Hematopoietic multipotent progenitor cell (in vitro differentiated cells): ENCODE results near the gene STIM2. TPM values are rescaled to one million over a fixed set of nuclear protein-coding genes. Genes with fewer than 3 reads are reported as not detected.

Source experiments
- DNase-seq, 3 donors: peaks; one replicate each; pipeline ENCODE4 v3.0.0-alpha.2; 2011 to 2015; ENCODE audit warnings: low read depth in 2 of 3, low spot score in 2 of 3
- total RNA-seq: library from RNA; depleted of rRNA; stranded (reverse); fragments of >200 nt; gene quantifications from one replicate; pipeline ENCODE4 v1.2.3, GENCODE V29; 2012

Gene STIM2
- total RNA-seq, 1 donor, result 17.8 TPM

GRCh38 chr4:26836539-26836938 lies 24.1 kb upstream of the STIM2 start:
- no peak for DNase-seq

GRCh38 chr4:26837993-26838842 lies 22.4 kb upstream of the STIM2 start:
- peak in 1 of 3 donors; percentile 42 for DNase-seq

GRCh38 chr4:26839016-26839415 lies 21.6 kb upstream of the STIM2 start:
- no peak for DNase-seq

GRCh38 chr4:26839534-26839951 lies 21.1 kb upstream of the STIM2 start:
- no peak for DNase-seq

GRCh38 chr4:26840786-26841185 lies 19.9 kb upstream of the STIM2 start:
- DNase-seq, result no peak

- no peak for DNase-seq
Measured at GRCh38 chr4:26842911-26843310, 17.7 kb upstream of the STIM2 start.

- no peak for DNase-seq
Measured at GRCh38 chr4:26850528-26850927, 10.1 kb upstream of the STIM2 start.

GRCh38 chr4:26851129-26851528 lies 9.5 kb upstream of the STIM2 start:
- DNase-seq, result no peak

- no peak for DNase-seq
Measured at GRCh38 chr4:26854701-26855100, 5.9 kb upstream of the STIM2 start.

- no peak for DNase-seq
Measured at GRCh38 chr4:26856906-26857277, 3.7 kb upstream of the STIM2 start.

- peak; percentile 90 to 94 (median 92) for DNase-seq
Measured at GRCh38 chr4:26857278-26858034, 3.2 kb upstream of the STIM2 start.

GRCh38 chr4:26858035-26858918 lies 2.4 kb upstream of the STIM2 start:
- DNase-seq, result no peak

- DNase-seq, result no peak
Measured at GRCh38 chr4:26858947-26859401, 1.7 kb upstream of the STIM2 start.

GRCh38 chr4:26859762-26860156 lies 882 bp upstream of the STIM2 start:
- no peak for DNase-seq

- DNase-seq, result peak in 2 of 3 donors; percentile 43 to 67
Measured at GRCh38 chr4:26860922-26861433, 337 bp downstream of the STIM2 start.

- peak in 2 of 3 donors; percentile 69 to 84 for DNase-seq
Measured at GRCh38 chr4:26861434-26862186, 969 bp downstream of the STIM2 start.

- no peak for DNase-seq
Measured at GRCh38 chr4:26862381-26862915, 1.8 kb downstream of the STIM2 start.

GRCh38 chr4:26863512-26863911 lies 2.9 kb downstream of the STIM2 start:
- no peak for DNase-seq

GRCh38 chr4:26864899-26865298 lies 4.3 kb downstream of the STIM2 start:
- peak in 1 of 3 donors; percentile 64 for DNase-seq

GRCh38 chr4:26866203-26866602 lies 5.6 kb downstream of the STIM2 start:
- DNase-seq, result no peak
